SK-N-MC (cell line): Measurements from ENCODE around the gene UBR2.

Experiments used
- DNase-seq: peaks from one replicate; pipeline ENCODE4 v3.0.0-alpha.2; 2011; ENCODE audit warnings: low read depth, low spot score
- H3K27ac ChIP-seq: fragments of 200-600 bp; sonication (generic); 2 replicates; pipeline ENCODE4 v1.5.1; 2016; ENCODE audit warnings: mixed run types
- H3K36me3 ChIP-seq: fragments of 200-600 bp; sonication (generic); 2 replicates; pipeline ENCODE4 v1.6.1; 2017; ENCODE audit warnings: antibody characterized with exemption, low read length, mixed read lengths; ENCODE audit not compliant: insufficient read depth
- H3K4me3 ChIP-seq: fragments of 200-600 bp; sonication (generic); 2 replicates; pipeline ENCODE4 v1.5.1; 2016
- H3K9ac ChIP-seq: fragments of 200-600 bp; sonication (generic); 2 replicates; pipeline ENCODE4 v1.8.0; 2017; ENCODE audit warnings: mixed run types, mixed read lengths; ENCODE audit not compliant: insufficient read length
- H3K9me3 ChIP-seq: fragments of 200-600 bp; sonication (generic); 2 replicates; pipeline ENCODE4 v1.6.1; 2017; ENCODE audit warnings: low read depth, mild to moderate bottlenecking, antibody characterized with exemption, low read length, moderate library complexity, mixed read lengths
- EZH2 ChIP-seq: fragments of 200-600 bp; sonication (generic); IDR thresholded peaks from one replicate; pipeline ENCODE4 v1.6.1; 2017; ENCODE audit warnings: antibody characterized with exemption
- FOXP2 ChIP-seq: optimal IDR thresholded peaks from 2 replicates; pipeline ENCODE3; 2011; ENCODE audit warnings: mild to moderate bottlenecking, moderate library complexity; ENCODE audit not compliant: insufficient read depth; ENCODE audit errors: extremely low read length, control extremely low read depth
- POLR2AphosphoS5 ChIP-seq: IDR thresholded peaks from 2 replicates; pipeline ENCODE4 v1.6.1; 2012; ENCODE audit warnings: mild to moderate bottlenecking, low read depth, low read length, borderline replicate concordance

The UBR2 gene

GRCh38 chr6:42527204-42527603, 36.6 kb upstream of the UBR2 start:
- Histone ChIP-seq H3K9me3 (no peaks in the 10 kb centered on the region), H3K9ac (no peak overlapping the region), H3K27ac (no peak overlapping the region), H3K36me3 (no peaks in the 10 kb centered on the region), H3K4me3 (no peak overlapping the region)
- DNase-seq, result no peak
- TF ChIP-seq POLR2AphosphoS5, result no peak
- TF ChIP-seq FOXP2, result no peak
- no peak for TF ChIP-seq EZH2

DNA sequence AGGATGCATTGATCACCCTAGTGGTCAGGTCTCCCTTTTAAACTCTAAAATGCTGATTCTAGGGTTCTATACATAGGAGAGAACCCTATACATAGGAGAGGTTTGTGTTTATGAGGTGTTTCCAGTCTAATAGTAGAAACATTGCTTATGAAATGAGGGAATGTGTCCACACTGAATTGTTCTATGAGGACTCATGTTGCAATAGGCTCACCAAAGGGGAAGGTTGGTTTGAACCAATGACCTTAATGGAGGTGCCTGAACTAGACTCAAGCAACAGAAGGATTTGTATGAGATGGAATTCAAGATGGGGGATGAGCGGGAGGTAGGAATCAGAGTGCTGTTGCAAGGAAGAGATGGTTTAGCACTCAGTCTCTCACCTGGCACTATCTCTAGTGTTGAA, 33.5 kb upstream of the UBR2 start:
- Histone ChIP-seq H3K4me3 (no peak overlapping the region), H3K9ac (no peak overlapping the region), H3K9me3 (no peaks in the 10 kb centered on the region), H3K36me3 (no peaks in the 10 kb centered on the region), H3K27ac (no peak overlapping the region)
- no peak for DNase-seq
- TF ChIP-seq POLR2AphosphoS5 (no peak), FOXP2 (no peak), EZH2 (no peak)

DNA sequence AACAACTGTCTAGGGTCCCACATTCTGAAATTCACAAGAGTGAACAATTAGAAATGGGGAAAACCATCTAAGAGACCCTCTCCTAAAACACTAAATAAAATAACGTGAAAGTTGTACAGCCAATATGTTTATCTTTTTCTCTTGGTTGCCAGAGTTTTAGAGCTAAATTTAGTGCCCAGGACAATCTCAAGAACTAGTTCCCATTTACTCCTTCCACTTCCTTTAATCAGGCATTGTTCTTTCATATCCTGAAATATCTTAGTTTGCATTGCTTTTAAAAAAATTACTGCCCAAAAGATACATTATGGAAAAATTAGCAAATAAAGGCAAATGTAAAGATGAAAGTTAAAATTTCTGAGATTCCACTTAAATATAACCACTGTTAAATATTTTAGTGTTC, 33.1 kb upstream of the UBR2 start:
- no peak overlapping the region for H3K4me3 ChIP-seq
- H3K27ac ChIP-seq, result no peak overlapping the region
- no peaks in the 10 kb centered on the region for H3K36me3 ChIP-seq
- no peak for DNase-seq
- no peak for TF ChIP-seq POLR2AphosphoS5
- no peaks in the 10 kb centered on the region for H3K9me3 ChIP-seq
- H3K9ac ChIP-seq, result no peak overlapping the region

DNA sequence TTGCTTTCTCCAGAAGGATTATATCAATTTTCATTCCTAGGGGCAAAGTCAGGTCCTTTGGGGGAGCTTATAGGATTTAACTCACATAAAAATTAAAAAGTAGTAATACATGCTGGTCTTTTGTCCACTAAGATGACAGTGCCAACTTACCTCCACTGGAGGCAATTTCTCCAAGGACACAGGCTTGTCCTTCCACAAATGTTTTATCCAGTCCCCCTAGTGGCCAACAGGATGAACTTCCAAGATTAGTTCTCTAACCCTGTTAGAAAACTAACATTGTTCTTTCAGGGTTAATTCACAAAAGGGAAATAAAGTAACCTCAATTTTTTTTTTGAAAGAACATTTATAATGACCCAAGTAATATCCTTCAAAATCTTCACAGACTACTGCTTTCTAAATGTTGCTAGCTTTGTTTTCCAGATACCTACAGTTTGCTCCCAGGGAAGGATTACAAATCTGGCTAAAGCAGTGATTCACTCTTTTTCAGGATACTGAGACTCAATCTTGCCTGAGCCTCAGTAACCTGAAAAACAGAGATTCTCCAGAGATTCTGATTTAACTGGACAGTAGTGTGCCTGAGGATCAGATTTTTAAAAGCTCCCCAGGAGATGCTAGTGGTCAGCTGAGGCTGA, 31.7 kb upstream of the UBR2 start:
- no peak for DNase-seq

GRCh38 chr6:42533794-42534193, 30.0 kb upstream of the UBR2 start:
- no peak overlapping the region for H3K27ac ChIP-seq
- no peak for TF ChIP-seq FOXP2
- TF ChIP-seq EZH2, result no peak

More for the DNA sequence above, 31.7 kb upstream of the UBR2 start:
- TF ChIP-seq EZH2 (no peak), FOXP2 (no peak), POLR2AphosphoS5 (no peak)
- no peak overlapping the region for H3K9ac ChIP-seq
- no peaks in the 10 kb centered on the region for H3K9me3 ChIP-seq
- H3K36me3 ChIP-seq, result no peaks in the 10 kb centered on the region
- H3K27ac ChIP-seq, result no peak overlapping the region
- H3K4me3 ChIP-seq, result no peak overlapping the region

GRCh38 chr6:42537536-42537935, 26.3 kb upstream of the UBR2 start:
- no peaks in the 10 kb centered on the region for H3K36me3 ChIP-seq
- TF ChIP-seq POLR2AphosphoS5, result no peak
- no peak overlapping the region for H3K27ac ChIP-seq
- H3K9me3 ChIP-seq, result no peaks in the 10 kb centered on the region
- no peak overlapping the region for H3K4me3 ChIP-seq
- DNase-seq, result no peak
- H3K9ac ChIP-seq, result no peak overlapping the region

More at GRCh38 chr6:42533794-42534193, 30.0 kb upstream of the UBR2 start:
- Histone ChIP-seq H3K9me3 (no peaks in the 10 kb centered on the region), H3K9ac (no peak overlapping the region), H3K36me3 (no peaks in the 10 kb centered on the region), H3K4me3 (no peak overlapping the region)
- no peak for DNase-seq

DNA sequence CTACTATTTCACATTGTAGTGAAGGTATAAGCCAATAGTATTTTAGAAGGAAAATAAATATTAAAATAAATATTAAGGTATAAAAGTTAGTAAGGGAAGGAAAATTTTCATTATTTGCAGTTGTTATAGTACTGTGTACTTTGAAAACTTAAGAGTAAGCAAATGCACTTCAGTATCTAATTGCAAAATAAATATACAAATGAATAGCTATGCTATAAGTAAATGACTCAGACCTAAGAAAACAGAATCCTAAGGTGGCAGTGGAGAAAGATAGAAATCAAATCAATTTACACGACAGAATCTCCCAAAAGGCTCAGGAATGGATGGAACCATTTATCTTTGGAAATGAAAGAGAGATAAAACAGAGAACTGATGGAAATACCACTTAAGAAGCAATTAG, 24.7 kb upstream of the UBR2 start:
- no peak for DNase-seq
- Histone ChIP-seq H3K27ac (no peak overlapping the region), H3K9me3 (no peaks in the 10 kb centered on the region), H3K36me3 (no peaks in the 10 kb centered on the region), H3K9ac (no peak overlapping the region), H3K4me3 (no peak overlapping the region)
- TF ChIP-seq EZH2 (no peak), POLR2AphosphoS5 (no peak), FOXP2 (no peak)

- TF ChIP-seq EZH2 (no peak), FOXP2 (no peak), POLR2AphosphoS5 (no peak)
- H3K9ac ChIP-seq, result no peak overlapping the region
- H3K4me3 ChIP-seq, result no peak overlapping the region
- no peaks in the 10 kb centered on the region for H3K9me3 ChIP-seq
- no peak for DNase-seq
- H3K27ac ChIP-seq, result no peak overlapping the region
- no peaks in the 10 kb centered on the region for H3K36me3 ChIP-seq
Measured at GRCh38 chr6:42545226-42545773, 18.5 kb upstream of the UBR2 start.
